SK-N-SH (cell line): ENCODE measurements around the gene RNF149. TPM values are rescaled to one million over a fixed set of nuclear protein-coding genes. Genes with fewer than 3 reads are reported as not detected.

ENCODE experiments used
- CTCF ChIA-PET: fragments of 300-600, 350-600 bp; formaldehyde crosslinking; extraction: SDS; loops from one replicate; lab custom pipeline; 2021; lab: Yijun Ruan, JAX
- POLR2A ChIA-PET: fragments of 350-600 bp; sonication (Branson Sonifier 250); formaldehyde crosslinking; extraction: SDS; loops from one replicate; lab custom pipeline; 2020; ENCODE audit warnings: antibody characterized with exemption, inconsistent platforms; lab: Yijun Ruan, JAX
- DNase-seq: peaks from one replicate; pipeline ENCODE4 v3.0.0; 2012
- H2AFZ ChIP-seq: fragments of 200-600 bp; sonication (generic); 2 replicates; pipeline ENCODE4 v1.8.1; 2016; ENCODE audit warnings: antibody characterized with exemption, mild to moderate bottlenecking, low read depth
- H3F3A ChIP-seq: fragments of 200-600 bp; sonication (generic); replicated peaks from 2 replicates; pipeline ENCODE3; 2016; ENCODE audit warnings: antibody characterized with exemption, mild to moderate bottlenecking; ENCODE audit not compliant: insufficient read depth
- H3K27ac ChIP-seq, 2 experiments: fragments of 200-500 bp in 1 of 2; fragments of 200-600 bp in 1 of 2; sonication (Bioruptor generic) in 1 of 2; sonication (generic), shearing (Covaris generic) in 1 of 2; 2 replicates each; pipeline versions ENCODE4 v1.5.1 to v1.6.1; 2014 to 2016; ENCODE audit warnings: low read depth in 2 of 2, inconsistent platforms in 1 of 2, low read length in 1 of 2, mild to moderate bottlenecking in 1 of 2, mixed read lengths in 1 of 2
- H3K27me3 ChIP-seq: fragments of 200-600 bp; sonication (generic), shearing (Covaris generic); 2 replicates; pipeline ENCODE4 v1.6.1; 2016; ENCODE audit warnings: mixed run types; ENCODE audit not compliant: insufficient read depth
- H3K36me3 ChIP-seq, 2 experiments: fragments of 200-500 bp in 1 of 2; fragments of 200-600 bp in 1 of 2; sonication (Bioruptor generic) in 1 of 2; sonication (generic) in 1 of 2; replicated peaks in 1 of 2; 2 replicates each; pipeline versions ENCODE3 to v1.5.1; 2014 to 2016; ENCODE audit warnings: low read length in 1 of 2, mild to moderate bottlenecking in 1 of 2; ENCODE audit not compliant: insufficient read depth in 2 of 2, control insufficient read depth in 1 of 2
- H3K4me1 ChIP-seq, 2 experiments: fragments of 200-500 bp in 1 of 2; fragments of 200-600 bp in 1 of 2; sonication (Bioruptor generic) in 1 of 2; sonication (generic), shearing (Covaris generic) in 1 of 2; 2 replicates each; pipeline versions ENCODE4 v1.5.1 to v1.6.1; 2014 to 2016; ENCODE audit warnings: low read depth in 1 of 2, low read length in 1 of 2, mixed run types in 1 of 2; ENCODE audit not compliant: insufficient read depth in 2 of 2, control insufficient read depth in 1 of 2
- H3K4me2 ChIP-seq: fragments of 200-600 bp; sonication (generic), shearing (Covaris generic); 2 replicates; pipeline ENCODE4 v1.6.1; 2017; ENCODE audit warnings: mixed run types
- H3K4me3 ChIP-seq, 2 experiments: fragments of 200-500 bp in 1 of 2; fragments of 200-600 bp in 1 of 2; sonication (Bioruptor generic) in 1 of 2; sonication (generic), shearing (Covaris generic) in 1 of 2; 2 replicates each; pipeline versions ENCODE4 v1.5.1 to v1.8.1; 2014 to 2016; ENCODE audit warnings: low read depth in 2 of 2, inconsistent platforms in 1 of 2, low read length in 1 of 2, mild to moderate bottlenecking in 1 of 2, mixed read lengths in 1 of 2, moderate library complexity in 1 of 2
- H3K79me2 ChIP-seq: fragments of 200-600 bp; sonication (generic); 2 replicates; pipeline ENCODE4 v1.8.1; 2017; ENCODE audit warnings: mild to moderate bottlenecking; ENCODE audit not compliant: insufficient read depth
- H3K9ac ChIP-seq: fragments of 200-600 bp; sonication (generic); 2 replicates; pipeline ENCODE4 v1.6.1; 2017; ENCODE audit warnings: mixed run types
- H3K9me2 ChIP-seq: fragments of 200-600 bp; sonication (generic); 2 replicates; pipeline ENCODE4 v1.6.1; 2017; ENCODE audit warnings: mixed run types
- H3K9me3 ChIP-seq: fragments of 200-600 bp; sonication (generic); 2 replicates; pipeline ENCODE4 v1.6.1; 2017; ENCODE audit warnings: mixed run types, mild to moderate bottlenecking, moderate library complexity
- H4K20me1 ChIP-seq: fragments of 200-600 bp; sonication (generic); 2 replicates; pipeline ENCODE4 v1.6.1; 2017; ENCODE audit warnings: mild to moderate bottlenecking, mixed run types; ENCODE audit not compliant: insufficient read depth
- CHD2 ChIP-seq: fragments of 150-350 bp; IDR thresholded peaks from 2 replicates; pipeline ENCODE4 v1.6.1; 2018; ENCODE audit warnings: low read length; ENCODE audit not compliant: partially characterized antibody
- ELF1 ChIP-seq: IDR thresholded peaks from 2 replicates; pipeline ENCODE4 v1.4.0; 2012
- EP300 ChIP-seq, 2 experiments: IDR thresholded peaks; 2 replicates each; pipeline versions ENCODE4 v1.4.0 to v1.6.1; 2012; ENCODE audit warnings: borderline replicate concordance in 1 of 2, low read depth in 1 of 2, low read length in 1 of 2
- EZH2phosphoT487 ChIP-seq: fragments of 200-600 bp; sonication (generic); IDR thresholded peaks from 2 replicates; pipeline ENCODE4 v1.6.1; 2017; ENCODE audit warnings: low read depth, mixed run types, mild to moderate bottlenecking, antibody characterized with exemption, moderate library complexity, borderline replicate concordance
- FOXJ3 ChIP-seq: sonication (generic); formaldehyde crosslinking; IDR thresholded peaks from 2 replicates; pipeline ENCODE4 v1.5.1; 2020; ENCODE audit warnings: mild to moderate bottlenecking, missing genetic modification reagents
- GATA2 ChIP-seq: sonication (generic); formaldehyde crosslinking; IDR thresholded peaks from 2 replicates; pipeline ENCODE4 v1.5.0; 2020; ENCODE audit warnings: mild to moderate bottlenecking, missing genetic modification reagents
- POLR2AphosphoS5 ChIP-seq: IDR thresholded peaks from 2 replicates; pipeline ENCODE4 v1.6.1; 2012; ENCODE audit warnings: low read depth, low read length
- RAD21 ChIP-seq: IDR thresholded peaks from 2 replicates; pipeline ENCODE4 v1.6.1; 2012; ENCODE audit warnings: mild to moderate bottlenecking, low read length
- RCOR1 ChIP-seq: fragments of 150-350 bp; IDR thresholded peaks from 2 replicates; pipeline ENCODE4 v1.6.1; 2017; ENCODE audit warnings: antibody characterized with exemption, low read length
- RFX5 ChIP-seq: IDR thresholded peaks from 2 replicates; pipeline ENCODE4 v1.6.1; 2012; ENCODE audit warnings: mild to moderate bottlenecking, improper control_type of control experiment, low read length
- RXRA ChIP-seq: IDR thresholded peaks from 2 replicates; pipeline ENCODE4 v1.4.0; 2012; ENCODE audit warnings: low read depth, mild to moderate bottlenecking, borderline replicate concordance
- SMC3 ChIP-seq: IDR thresholded peaks from 2 replicates; pipeline ENCODE4 v1.6.1; 2012; ENCODE audit warnings: low read depth, low read length, improper control_type of control experiment
- TCF12 ChIP-seq: IDR thresholded peaks from 2 replicates; pipeline ENCODE4 v1.4.0; 2012
- YY1 ChIP-seq: IDR thresholded peaks from 2 replicates; pipeline ENCODE4 v1.4.0; 2012; ENCODE audit warnings: low read depth, mild to moderate bottlenecking
- WGBS: methylation state at CpG from one replicate; pipeline ENCODE4 v1.1.6; 2017; ENCODE audit warnings: low lambda C conversion rate; 5-methylcytosine and 5-hydroxymethylcytosine counted together
- polyA plus RNA-seq, 3 experiments: library from polyadenylated mRNA; depleted of rRNA; stranded (reverse); fragments of >200 nt; gene quantifications; 2 replicates each; pipeline ENCODE4 v1.2.3, GENCODE V29; 2012
- TF ChIP-seq, protein P1 (sequence below): IDR thresholded peaks from 2 replicates; pipeline ENCODE4 v1.4.0; 2012; ENCODE audit warnings: low read depth, borderline replicate concordance
- TF ChIP-seq, protein P2 (sequence below): fragments of 150-350 bp; IDR thresholded peaks from 2 replicates; pipeline ENCODE4 v1.6.1; 2016; ENCODE audit warnings: mild to moderate bottlenecking, low read depth, low read length

RNF149 gene
- polyA plus RNA-seq, 1 of the 3 experiments (the other 2 are of a cell fraction): 15.3 TPM

DNA sequence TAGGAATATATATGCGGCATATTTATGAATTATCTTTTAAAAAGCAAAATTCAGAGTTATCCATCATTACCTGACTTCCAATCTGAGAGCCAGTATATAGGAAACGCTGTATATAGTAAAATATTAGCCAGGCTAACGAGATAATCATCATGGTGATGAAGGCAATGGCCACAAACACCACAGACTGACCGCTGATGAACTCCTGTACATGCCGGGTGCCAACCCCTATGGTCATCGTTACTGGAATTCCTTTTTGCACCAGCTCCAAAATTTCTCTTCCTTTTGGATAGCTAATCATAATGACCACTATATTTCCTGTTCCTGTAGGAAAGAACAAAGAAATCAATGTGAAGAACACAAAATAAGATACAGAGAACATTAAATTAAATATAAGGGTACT lies 13.6 kb downstream of the RNF149 start:
- WGBS: 98% methylated on average over 6 of the region's 6 CpGs
- DNase-seq: no peak
- H3K27ac ChIP-seq: no peak overlapping the region
- no peak overlapping the region for H3K9ac ChIP-seq
- no peaks in the 10 kb centered on the region for H3K9me2 ChIP-seq
- H2AFZ ChIP-seq: no peak overlapping the region
- H3K4me3 ChIP-seq: no peak overlapping the region
- TF ChIP-seq RAD21 (no peak), POLR2AphosphoS5 (no peak), RCOR1 (no peak), EP300 (IDR thresholded peaks at IDR 0.05; ENCODE audit: borderline replicate concordance in 1 of 2, low read depth in 1 of 2, low read length in 1 of 2) (no peak), RFX5 (no peak), ELF1 (no peak), FOXJ3 (CRISPR knock-in tag) (no peak)
- TF ChIP-seq, all 33 proteins: peak for 0
- H3K27me3 ChIP-seq: no peaks in the 10 kb centered on the region
- H3K4me1 ChIP-seq: peaks cover 2 to 6% of the 10 kb centered on the region in 2 experiments; a peak in 2 of 4 replicates
- peaks cover 29 to 34% of the 10 kb centered on the region in 2 experiments for H3K36me3 ChIP-seq
- POLR2A ChIA-PET: no interaction called here
- no peak overlapping the region for H3K4me2 ChIP-seq
- CTCF ChIA-PET: interaction anchor here (0.6 kb wide), 1 partner anchor 41 kb away, joined by 3 read pairs; no protein-coding TSS in a partner anchor
- peaks cover 55% of the 10 kb centered on the region for H4K20me1 ChIP-seq
- H3K9me3 ChIP-seq: no peaks in the 10 kb centered on the region
- no peaks in the 10 kb centered on the region for H3F3A ChIP-seq
- H3K79me2 ChIP-seq: peaks cover 80% of the 10 kb centered on the region

DNA sequence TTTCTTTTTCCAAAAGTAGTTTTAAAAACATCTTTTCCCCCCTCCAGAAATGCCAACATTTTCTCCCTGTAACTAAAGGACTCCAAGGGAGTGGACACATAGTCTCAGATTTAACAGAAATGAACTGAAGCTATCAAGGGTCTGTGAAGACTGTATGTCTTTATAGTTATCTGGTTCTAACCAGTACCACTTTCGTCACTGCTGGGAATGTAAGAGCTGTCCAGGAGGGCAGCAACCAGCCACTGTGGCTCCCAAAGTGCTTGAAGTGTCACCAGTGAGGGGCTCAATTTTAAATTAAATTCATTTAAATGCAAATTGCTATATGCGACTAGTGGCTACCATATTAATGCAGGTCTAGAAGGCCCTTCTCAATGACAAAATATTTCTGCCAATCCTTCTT lies 15.0 kb downstream of the RNF149 start:
- TF ChIP-seq YY1 (no peak), EZH2phosphoT487 (no peak), TCF12 (no peak), RXRA (no peak), POLR2AphosphoS5 (no peak), GATA2 (no peak), SMC3 (no peak), RCOR1 (no peak), RFX5 (no peak), RAD21 (no peak), CHD2 (no peak)
- TF ChIP-seq, protein P1, sequence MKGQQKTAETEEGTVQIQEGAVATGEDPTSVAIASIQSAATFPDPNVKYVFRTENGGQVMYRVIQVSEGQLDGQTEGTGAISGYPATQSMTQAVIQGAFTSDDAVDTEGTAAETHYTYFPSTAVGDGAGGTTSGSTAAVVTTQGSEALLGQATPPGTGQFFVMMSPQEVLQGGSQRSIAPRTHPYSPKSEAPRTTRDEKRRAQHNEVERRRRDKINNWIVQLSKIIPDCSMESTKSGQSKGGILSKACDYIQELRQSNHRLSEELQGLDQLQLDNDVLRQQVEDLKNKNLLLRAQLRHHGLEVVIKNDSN: no peak
- TF ChIP-seq, protein P2, sequence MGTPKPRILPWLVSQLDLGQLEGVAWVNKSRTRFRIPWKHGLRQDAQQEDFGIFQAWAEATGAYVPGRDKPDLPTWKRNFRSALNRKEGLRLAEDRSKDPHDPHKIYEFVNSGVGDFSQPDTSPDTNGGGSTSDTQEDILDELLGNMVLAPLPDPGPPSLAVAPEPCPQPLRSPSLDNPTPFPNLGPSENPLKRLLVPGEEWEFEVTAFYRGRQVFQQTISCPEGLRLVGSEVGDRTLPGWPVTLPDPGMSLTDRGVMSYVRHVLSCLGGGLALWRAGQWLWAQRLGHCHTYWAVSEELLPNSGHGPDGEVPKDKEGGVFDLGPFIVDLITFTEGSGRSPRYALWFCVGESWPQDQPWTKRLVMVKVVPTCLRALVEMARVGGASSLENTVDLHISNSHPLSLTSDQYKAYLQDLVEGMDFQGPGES: no peak
- Histone ChIP-seq H3K36me3 (peaks cover 34 to 40% of the 10 kb centered on the region in 2 experiments), H3K9ac (no peak overlapping the region), H3K27me3 (no peaks in the 10 kb centered on the region), H3K4me1 (peaks cover 2 to 6% of the 10 kb centered on the region in 2 experiments; a peak in 2 of 4 replicates), H3F3A (no peaks in the 10 kb centered on the region), H2AFZ (no peak overlapping the region), H3K27ac (no peak overlapping the region), H3K4me3 (no peak overlapping the region), H3K4me2 (no peak overlapping the region), H4K20me1 (peaks cover 42% of the 10 kb centered on the region), H3K9me3 (no peaks in the 10 kb centered on the region), H3K79me2 (peaks cover 72% of the 10 kb centered on the region), H3K9me2 (no peaks in the 10 kb centered on the region)
- WGBS: 94% methylated on average over 2 of the region's 2 CpGs
- CTCF ChIA-PET: interaction anchor here (1.1 kb wide), 1 partner anchor 9 kb away, joined by 4 read pairs; no protein-coding TSS in a partner anchor
- POLR2A ChIA-PET: no interaction called here
- no peak for DNase-seq
